GM18511 (cell line): ENCODE measurements around the gene DGUOK.
"Not testable (repeated sequence)": the region's sequence is repeated elsewhere in the genome, so short reads cannot be mapped to it uniquely, and the experiment has no call there.

Experiments used
- ATAC-seq: cut with Tn5 transposase; IDR thresholded peaks from one replicate; pipeline ENCODE4 v1.9.1; 2021; ENCODE audit warnings: mild to moderate bottlenecking, moderate library complexity; ENCODE audit not compliant: unreplicated experiment

Gene DGUOK

DNA sequence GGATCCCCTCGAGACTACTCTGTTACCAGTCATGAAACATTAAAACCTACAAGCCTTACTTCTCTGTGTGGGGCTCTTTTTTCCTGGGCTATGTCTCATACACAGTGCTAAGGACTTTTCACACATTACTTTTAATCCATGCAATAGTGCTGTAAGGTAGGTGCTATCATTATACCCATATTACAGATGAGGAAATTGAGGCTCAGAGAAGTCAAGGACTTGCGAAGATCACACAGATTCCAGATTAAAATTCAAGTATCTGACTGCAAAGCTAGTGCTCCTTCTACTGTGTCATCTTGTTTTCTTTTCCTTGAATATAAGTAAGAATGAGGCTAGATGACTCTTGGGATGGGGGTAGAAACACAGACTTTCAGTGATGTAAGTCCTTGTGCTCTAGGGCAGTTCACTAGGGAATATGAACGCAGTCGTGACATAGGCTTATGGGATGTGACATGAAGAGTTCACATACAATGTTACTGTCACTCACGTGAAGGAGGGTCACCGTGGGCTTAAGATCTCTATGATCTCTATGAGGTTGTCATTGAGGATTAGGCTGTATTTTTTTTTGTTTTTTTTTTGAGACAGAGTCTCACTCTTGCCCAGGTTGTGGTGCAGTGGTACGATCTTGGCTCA lies 7.0 kb upstream of the DGUOK start:
- ATAC-seq = no peak

DNA sequence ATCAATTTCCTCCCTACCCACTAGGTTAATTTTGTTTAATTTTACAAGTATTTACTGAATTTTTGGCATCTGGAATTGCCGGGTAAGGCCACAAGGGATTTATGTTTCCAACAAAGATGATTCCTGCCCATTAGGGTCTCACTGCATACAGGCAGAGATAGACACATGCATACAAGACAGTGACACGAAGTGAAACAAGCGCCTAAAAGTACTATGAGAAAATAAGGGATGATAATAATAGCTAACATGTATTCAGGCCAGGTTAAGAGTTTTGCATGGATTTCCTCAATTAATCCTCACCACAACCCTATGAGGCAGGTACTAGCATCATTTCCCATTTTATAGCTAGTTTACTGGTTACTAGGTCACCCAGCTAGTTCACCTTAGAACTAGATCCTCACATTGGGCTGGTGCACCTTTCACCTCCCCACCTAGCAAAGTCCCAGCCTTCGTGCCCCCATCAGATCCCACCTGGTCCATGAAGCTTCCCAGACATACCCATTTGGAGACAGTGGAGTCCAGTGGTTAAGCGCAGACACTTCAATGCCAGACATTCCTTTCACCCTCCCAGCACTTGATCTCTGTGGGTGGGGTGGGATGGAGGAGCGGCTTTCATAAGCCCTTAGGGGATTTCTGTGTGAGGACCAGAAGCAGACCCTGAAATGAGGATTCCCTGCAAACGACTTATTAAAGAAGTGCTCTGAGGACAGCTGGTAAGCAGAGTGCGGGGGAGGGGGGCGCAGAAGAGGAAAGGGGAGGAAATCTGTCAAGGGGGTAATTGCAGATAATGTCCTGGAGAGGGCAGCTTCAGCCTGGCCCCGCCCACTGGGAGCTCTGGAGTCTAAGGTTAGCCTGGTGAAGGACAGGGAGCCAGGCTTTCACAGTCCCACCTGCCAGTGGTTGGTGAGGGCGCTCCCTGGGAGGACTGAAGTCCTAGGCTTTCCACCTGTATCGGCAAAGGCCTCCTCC lies 5.8 kb upstream of the DGUOK start:
- ATAC-seq = no peak

DNA sequence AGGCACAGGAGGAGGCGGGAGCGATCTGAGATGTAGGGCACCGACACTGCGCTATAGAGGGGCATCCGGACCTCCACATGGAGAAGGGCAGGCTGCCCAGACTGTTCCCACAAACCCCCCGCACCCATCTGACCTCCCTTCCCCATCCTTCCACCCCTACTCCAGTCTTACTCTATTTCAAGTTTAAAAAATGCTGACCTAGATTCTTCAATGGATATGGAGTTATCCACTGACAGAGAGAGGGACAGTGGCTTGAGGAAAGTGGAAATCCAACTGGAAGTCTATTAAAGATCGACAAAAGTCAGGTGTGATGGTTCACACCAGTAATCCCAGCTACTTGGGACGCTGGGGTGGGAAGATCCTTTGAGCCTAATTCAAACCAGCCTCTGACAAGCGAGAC lies 5.1 kb upstream of the DGUOK start:
- ATAC-seq = no peak

DNA sequence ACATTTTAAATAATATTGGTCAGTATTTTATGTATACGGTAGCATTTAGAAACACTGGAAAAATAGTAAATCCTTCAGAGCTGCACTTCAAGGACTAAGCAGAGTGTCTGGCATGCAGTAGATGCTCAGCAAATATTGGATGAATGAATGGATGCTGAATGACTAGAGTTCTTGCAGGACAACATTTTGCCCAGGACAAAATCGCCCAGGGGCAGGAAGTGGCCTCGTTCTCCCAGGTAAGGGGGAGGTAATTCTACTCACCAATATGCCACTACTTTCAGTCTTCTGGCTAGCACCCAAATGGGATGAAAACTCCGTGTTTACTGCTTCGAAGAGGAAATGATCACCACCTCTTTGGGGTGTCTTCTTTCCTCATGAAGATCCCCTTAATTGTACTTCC lies 4.0 kb upstream of the DGUOK start:
- ATAC-seq = no peak

DNA sequence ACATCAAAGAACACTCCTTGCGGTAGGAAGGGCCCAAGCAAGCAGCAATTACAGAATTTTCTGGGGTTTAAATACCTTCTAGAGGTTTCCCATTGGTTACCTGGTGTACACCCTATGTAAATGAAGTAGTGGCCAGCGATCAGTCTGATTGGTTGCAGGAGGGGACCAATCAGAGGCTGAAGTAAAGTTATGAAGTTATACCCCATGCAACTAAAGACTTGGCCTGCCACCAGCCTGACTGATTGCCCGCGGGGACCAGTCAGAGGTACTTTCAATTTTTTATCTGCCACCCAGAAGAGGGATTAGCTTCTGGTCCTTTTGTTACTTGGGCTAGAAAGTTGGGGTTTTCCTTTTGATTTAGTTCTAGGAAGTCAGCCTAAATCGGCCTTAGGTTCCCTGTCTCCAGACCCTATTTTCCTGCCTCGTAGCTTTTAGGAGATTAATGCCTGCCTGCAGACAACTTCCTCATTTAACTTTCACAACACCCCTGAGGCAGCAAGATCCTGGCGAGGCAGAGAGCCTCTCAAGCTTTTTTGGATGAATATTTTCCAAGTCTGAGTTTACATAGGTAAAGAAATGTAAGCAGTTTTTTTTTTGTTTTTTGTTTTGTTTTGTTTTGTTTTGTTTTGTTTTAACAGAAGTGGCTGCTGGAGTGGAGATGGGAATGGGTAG lies 1.5 kb upstream of the DGUOK start:
- no peak for ATAC-seq

DNA sequence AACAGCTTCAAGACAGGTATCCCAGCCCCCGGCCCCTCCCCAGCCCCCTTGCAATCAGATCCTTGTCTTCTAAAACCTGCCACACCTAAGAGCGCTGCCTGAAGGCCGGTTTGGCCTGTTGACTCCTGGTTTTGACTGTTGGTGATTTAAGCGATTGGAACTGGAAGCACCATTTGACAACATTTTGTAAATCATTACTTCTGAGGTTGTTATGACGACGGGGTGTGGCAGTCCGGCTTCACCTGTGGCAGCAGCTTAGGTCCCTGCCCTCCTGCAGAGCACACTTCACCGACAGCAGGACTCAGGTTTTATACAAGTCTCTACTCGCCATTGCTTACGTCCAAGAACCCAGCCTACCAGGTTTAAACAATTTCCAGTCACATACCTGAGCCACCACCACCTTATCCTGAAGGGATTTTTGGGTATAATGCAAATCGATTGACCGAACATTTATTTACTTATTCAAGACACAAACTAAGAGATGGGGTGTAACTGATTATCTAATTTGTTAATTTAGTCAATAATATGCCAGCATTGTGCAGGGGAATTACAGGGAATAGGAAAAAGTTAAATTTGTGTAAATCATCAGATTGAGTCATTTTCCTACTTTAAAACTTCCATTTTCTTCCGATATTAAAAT lies 707 bp upstream of the DGUOK start:
- no peak for ATAC-seq

DNA sequence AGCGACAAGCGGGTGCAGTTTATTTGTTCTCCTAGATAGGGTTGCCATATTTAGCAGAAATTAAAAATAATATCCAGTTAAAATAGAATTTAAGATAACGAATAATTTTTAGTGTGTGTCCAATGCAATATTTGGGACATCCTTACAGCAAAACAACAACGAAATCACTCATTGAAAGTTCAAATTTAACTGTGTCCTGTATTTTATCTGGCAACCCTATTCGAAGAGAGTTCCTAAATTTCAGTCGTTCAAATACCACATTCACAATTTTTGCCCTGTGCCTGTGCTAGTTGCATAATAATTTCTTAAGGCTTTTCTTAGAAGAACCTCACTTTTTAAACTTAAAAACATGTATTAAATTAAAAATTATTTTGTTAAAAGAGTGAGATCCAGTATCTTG lies 664 bp downstream of the DGUOK start:
- no peak for ATAC-seq

DNA sequence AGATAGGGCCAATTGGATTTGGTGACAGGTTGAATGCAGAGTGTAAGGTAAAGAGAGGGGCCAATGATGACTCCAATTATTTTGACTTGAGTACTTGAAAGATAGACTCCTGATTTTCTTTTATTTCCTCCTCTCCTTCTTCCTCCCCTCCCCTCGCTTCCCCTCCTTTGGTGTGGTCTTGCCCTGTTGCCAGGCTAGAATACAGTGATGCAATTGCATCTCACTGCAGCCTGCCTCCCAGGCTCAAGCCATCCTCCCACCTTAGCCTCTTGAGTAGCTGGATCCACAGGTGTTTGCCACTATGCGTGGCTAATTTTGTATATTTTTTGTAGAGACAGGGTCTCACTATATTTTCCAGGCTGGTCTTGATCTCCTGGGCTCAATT lies 2.3 kb downstream of the DGUOK start:
- ATAC-seq = no peak

DNA sequence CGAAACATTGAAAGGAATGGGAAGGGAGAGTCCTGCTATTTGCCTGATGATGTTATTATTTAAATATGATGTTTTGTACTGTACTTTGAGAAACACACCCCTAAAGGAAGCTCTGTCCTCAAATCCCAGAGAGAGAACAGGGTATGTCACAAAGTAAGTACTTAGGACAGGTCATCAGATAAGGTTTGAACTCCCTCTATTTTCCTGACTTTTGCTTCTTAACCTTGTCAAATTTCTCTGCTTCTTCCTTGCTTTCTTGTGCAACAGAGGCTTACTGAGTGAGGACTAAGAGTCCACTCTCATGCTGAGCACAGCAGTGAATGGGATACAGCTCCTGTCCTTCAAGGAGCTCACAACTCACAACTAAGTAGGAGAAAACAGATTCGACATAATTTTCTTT lies 3.7 kb downstream of the DGUOK start:
- ATAC-seq = no peak

DNA sequence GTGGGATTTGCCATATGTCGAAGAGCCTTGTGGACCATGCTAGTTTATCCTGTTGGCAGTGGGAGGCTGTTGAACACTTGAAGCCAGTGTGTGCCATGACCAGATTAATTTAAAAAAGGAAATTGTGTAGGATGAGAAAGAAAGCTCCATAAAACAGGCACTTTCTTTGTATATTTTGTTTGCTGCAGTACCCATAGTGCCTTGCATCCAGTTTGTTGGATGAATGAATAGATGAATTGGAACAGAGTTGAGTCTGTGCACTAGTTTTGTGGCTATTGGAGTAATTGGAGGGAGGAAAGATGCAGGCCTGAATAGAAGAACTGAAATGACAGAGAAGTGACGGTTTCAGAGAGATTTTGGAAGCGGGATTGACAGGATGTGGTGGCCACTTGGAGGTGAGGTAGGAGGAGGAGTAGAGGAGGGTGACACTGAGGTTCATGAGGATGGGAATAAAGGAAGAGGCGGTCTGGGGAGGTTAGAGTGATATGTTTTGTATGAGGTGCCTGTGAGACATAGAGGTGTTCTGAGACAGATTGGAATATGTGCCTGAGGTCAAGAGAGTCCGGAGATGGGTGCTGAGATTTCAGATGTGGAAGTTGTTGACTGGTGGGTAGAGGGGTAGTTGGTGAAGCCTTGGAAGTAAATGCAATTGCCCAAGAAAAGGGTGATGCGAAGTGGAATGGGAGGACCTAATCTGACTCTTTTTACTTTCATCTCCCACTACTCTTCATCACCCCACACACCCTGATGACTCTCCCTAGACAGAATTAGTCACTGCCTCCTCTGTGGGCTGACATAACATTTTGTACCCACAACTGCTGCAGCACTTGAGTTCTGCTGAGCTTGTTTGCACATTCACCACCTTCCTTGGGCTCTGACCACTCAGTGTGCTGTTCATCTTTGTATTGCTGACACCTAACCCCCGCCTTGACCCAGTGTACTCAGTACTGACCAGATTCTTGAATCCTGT lies 5.1 kb downstream of the DGUOK start:
- no peak for ATAC-seq

DNA sequence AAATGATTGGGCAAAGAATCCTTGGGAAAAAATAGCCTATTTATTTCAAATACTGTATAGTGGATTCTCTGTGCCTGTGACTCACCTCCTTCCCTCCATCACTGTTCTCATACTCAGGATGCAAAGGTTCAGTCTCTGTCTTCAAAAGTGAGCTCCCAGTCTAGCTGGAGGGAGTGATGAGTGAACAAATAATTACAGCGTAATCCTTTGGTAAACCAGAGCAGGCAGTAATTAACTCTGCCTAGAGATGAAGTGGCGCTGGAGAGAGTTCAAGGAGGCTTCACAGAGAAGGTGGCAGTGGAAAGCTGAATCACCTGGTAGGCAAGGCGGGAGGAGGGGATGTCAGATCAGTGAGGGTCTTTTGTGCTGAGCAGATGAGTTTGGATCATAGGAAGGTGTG lies 6.5 kb downstream of the DGUOK start:
- no peak for ATAC-seq

DNA sequence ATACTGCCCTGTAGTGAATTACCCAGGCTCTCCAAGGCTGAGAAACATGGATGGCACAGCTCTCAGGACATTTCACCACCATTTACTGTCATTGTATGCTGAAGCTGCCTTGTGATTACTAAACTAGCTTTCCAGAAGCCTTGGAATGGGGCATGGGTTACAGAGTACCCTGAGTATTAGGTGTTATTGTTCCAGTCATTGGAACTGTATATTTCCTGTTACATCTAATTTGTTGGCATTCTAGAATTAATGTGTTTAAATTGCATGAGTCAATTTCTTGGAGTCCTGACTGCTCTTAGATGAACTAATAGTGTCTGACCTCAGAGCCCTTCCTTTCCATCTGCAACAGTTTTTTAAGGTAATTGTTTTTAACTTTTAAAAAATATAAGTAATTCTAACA lies 9.0 kb downstream of the DGUOK start:
- ATAC-seq = no peak

DNA sequence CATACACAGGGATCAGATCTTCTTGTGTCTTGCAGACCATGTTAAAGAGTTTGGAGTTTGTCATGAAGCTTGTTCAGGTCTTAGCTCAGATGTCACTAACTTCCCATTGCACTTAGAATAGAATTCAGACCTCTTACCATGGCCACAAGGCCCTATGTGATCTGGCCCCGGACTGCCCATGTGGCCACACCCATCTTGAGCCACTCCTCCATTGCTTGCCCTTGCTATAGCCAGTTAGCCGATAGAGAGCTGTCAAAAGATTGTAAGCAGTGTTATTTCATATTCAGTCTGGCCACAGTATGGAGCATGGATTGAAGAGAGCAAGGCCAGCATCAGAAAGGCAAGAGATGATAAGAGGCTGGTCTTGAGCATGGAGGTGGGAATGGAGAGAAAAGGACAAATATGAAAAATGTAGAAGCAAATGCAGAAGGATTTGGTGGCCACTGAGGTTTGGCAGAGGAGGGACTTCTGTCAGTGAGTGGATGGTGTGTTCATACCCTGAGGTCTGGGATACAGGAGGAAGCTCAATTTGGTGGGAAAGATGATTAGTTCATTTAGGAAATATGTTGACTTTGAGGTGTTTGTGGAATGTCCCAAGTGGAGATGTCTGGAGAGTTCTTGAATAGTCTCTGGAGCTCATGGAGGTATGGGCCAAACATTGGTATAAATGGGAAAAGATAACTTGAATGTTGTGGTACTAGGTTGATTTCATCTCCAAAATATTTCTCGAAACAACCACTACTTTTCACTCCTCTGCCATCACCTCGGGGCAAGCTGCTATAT lies 10.6 kb downstream of the DGUOK start:
- ATAC-seq = no peak

DNA sequence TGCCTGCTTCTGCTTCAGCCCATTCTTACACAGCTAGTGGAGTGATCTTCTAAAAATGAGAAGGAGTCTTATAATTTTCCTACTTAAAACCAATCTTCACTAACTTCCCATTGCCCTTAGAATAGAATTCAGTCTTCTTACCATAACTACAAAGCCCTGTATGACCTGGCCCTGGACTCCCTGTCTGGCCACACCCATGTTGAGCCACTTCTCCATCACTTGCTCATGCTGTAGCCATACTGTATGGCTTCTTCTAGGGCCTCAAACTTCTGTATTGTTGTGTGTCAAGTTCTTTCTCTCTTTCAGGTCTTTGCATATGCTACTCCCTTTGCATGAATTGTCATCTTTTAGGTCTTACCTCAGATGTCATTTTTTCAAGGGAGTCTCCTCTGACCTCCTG lies 11.2 kb downstream of the DGUOK start:
- ATAC-seq = no peak

DNA sequence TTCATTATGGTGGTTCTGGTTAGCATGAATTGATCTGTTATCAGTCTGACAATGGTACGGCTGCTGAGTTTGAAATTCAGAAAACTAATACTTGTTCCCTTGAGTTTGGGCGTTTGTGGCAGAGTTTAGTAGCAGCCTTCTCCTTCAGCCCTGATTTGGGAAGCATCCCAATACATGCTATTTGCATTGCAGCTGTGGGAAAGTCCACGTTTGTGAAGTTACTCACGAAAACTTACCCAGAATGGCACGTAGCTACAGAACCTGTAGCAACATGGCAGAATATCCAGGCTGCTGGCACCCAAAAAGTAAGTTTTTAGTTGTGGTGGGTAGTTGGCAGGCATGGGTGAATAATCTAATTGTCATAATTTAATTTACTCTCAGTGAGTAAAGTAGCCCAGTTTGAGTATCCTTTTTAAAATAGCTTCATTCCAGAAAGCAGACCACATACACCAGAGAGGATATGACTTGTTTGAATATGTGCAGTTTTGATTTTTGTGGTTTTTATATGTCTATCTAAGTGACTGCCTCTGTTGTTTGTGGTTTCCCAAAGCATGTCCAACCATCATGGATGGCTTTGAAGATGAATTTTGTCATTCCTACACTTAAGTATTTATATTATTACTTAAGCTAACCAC lies 12.2 kb downstream of the DGUOK start:
- no peak for ATAC-seq

DNA sequence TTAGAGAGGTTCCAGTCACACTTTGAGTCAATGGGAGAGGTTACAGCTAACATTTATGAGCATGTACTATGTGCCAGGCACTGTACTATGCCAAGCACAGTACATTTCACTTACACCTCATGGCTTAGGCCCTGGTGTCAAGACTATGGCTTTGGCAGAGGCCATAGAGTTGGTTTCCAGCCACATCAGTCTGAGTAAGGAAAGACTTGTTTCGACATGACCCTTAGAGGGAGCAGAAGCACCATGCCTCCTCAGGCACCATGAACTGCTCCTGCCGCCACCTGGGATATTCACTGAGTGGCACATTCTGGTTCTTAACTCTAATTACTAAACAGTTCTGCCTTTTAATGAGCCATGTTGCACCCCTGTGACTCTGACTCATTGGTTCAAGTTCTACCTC lies 12.7 kb downstream of the DGUOK start:
- no peak for ATAC-seq

DNA sequence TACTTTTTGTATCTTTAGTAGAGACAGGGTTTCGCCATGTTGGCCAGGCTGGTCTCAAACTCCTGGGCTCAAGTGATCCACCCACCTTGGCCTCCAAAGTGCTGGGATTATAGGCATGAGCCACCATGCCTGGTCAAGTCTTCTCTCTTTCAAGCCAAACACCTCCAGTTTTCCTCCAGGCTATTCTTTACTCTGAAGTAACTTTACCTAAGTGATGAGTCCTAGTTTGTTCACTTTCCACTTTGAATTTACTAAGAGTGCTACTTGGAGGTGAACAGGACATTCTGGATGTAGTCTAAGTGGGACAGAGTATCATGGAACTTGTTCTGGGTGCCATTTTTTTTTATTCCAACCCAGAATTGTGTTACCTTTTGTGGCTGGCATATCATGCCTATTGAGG lies 13.4 kb downstream of the DGUOK start:
- not testable (repeated sequence) for ATAC-seq

DNA sequence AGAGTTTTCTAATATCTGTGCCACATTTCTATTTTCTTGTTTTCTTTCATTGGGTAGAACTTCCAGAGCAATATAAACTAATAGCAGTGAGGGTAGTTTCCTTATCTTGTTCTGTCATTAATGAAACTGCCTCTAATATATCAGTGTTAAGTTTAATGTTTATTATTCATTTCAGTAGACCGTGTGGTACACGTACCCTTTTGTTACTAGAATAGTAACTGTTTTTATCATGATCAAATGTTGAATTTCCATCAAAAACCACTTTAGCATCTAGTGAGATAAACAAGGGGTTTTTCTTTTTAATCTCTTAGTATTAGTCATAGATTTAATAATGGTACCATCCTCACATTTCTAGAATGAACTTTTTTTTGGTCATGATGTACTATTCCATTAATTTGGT lies 16.0 kb downstream of the DGUOK start:
- ATAC-seq = no peak

DNA sequence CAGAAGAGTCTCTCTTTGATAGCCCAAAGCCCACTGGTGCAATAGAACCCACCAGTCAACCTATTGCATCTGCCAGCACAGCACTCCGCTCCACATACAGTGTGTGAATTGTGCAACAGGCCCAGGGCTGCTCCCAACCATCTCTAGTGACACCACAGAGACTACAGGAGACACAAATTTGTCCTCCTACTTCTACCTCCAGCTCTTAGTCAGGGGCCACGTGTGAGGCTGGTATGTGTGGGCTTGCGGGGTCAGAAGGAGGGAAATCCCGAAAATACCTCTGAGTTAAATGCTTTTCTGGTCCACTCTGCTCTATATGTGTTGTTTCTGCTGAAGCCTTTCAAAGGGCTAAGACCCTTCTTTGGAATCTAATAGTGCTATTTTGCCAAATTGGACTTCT lies 18.0 kb downstream of the DGUOK start:
- no peak for ATAC-seq
